Measurements from ENCODE around the gene UNK. TPM values are rescaled to one million over a fixed set of nuclear protein-coding genes. Genes with fewer than 3 reads are reported as not detected.

Gene UNK
- total RNA-seq, 1 experiment from 2014 or later = 16.0 TPM

GRCh38 chr17:75824666-75825065, 40.1 kb downstream of the UNK start:
- Mint-ChIP-seq H3K4me3 (ENCODE audit: unreplicated experiment) (no peak overlapping the region), H3K27ac (ENCODE audit: low read depth, unreplicated experiment) (no peak overlapping the region), H3K4me1 (ENCODE audit: insufficient read depth, unreplicated experiment) (no peaks in the 10 kb centered on the region), H3K36me3 (ENCODE audit: insufficient read depth, unreplicated experiment) (peaks cover 10% of the 10 kb centered on the region), H3K27me3 (ENCODE audit: insufficient read depth, unreplicated experiment) (no peaks in the 10 kb centered on the region), H3K9me3 (ENCODE audit: unreplicated experiment) (no peaks in the 10 kb centered on the region)
- ChIA-PET POLR2A (interaction anchor here (1.3 to 1.7 kb wide), 2 partner anchors 16 to 45 kb away, joined by 5 to 8 read pairs; a partner anchor contains a TSS), CTCF (interaction anchor here (0.7 kb wide), 2 partner anchors 26 to 61 kb away, joined by 3 to 4 read pairs; no protein-coding TSS in a partner anchor)
- intact Hi-C loops (cut with micrococcal nuclease) = no loop called here
- no peak for TF ChIP-seq CTCF (IDR thresholded peaks at IDR 0.05; ENCODE audit: unreplicated experiment)
- DNase-seq (ENCODE audit: unreplicated experiment) = no peak
- no TSS peak for BruUV-seq (replicated peaks)

GRCh38 chr17:75825149-75825552, 40.5 kb downstream of the UNK start:
- BruUV-seq (replicated peaks) = no TSS peak
- Mint-ChIP-seq H3K4me1 (ENCODE audit: insufficient read depth, unreplicated experiment) (no peaks in the 10 kb centered on the region), H3K9me3 (ENCODE audit: unreplicated experiment) (no peaks in the 10 kb centered on the region), H3K27ac (ENCODE audit: low read depth, unreplicated experiment) (no peak overlapping the region), H3K27me3 (ENCODE audit: insufficient read depth, unreplicated experiment) (no peaks in the 10 kb centered on the region), H3K4me3 (ENCODE audit: unreplicated experiment) (no peak overlapping the region), H3K36me3 (ENCODE audit: insufficient read depth, unreplicated experiment) (peaks cover 5% of the 10 kb centered on the region)
- no peak for DNase-seq (ENCODE audit: unreplicated experiment)
- TF ChIP-seq CTCF (IDR thresholded peaks at IDR 0.05; ENCODE audit: unreplicated experiment) = no peak
- ChIA-PET CTCF (interaction anchor here (0.6 to 1.1 kb wide), 5 partner anchors 12 to 192 kb away, joined by 3 to 5 read pairs (median 3); partner anchors contain the start of gene SMIM5), POLR2A (interaction anchor here (0.7 to 1.7 kb wide), 4 partner anchors 10 to 47 kb away, joined by 3 to 8 read pairs (median 6); a partner anchor contains a TSS)
- intact Hi-C loops (cut with micrococcal nuclease) = no loop called here

DNA sequence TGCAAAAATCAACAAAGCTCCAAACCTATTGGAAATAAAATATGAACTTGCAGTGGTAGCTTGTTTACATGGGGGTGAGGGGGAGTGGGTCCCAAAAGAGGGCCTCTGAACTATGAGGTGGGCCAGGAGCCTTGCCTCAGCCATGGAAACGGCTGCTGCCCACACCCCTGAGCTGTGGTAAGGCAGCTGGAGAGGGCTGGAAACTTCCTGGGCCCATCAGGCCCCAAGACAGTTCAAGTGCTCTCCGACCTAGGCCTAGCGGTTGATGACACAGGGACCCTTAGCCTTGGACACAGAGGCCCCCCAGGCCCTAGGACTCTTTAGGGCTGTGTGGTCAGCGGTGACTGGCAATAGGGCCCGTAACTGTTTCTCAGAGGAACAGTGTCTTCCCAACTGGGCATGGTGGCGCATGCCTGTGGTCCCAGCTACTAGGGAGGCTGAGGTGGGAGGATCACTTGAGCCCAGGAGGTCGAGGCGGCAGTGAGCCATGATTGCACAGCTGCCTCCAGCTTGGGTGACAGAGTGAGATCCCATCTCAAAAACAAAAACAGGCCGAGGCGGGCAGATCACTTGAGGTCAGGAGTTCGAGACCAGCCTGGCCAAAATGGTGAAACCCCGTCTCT, 41.3 kb downstream of the UNK start:
- BruUV-seq (replicated peaks) = no TSS peak
- Mint-ChIP-seq H3K27ac (ENCODE audit: low read depth, unreplicated experiment) (no peak overlapping the region), H3K27me3 (ENCODE audit: insufficient read depth, unreplicated experiment) (no peaks in the 10 kb centered on the region), H3K4me3 (ENCODE audit: unreplicated experiment) (no peak overlapping the region), H3K36me3 (ENCODE audit: insufficient read depth, unreplicated experiment) (no peaks in the 10 kb centered on the region), H3K4me1 (ENCODE audit: insufficient read depth, unreplicated experiment) (no peaks in the 10 kb centered on the region), H3K9me3 (ENCODE audit: unreplicated experiment) (no peaks in the 10 kb centered on the region)
- intact Hi-C loops (cut with micrococcal nuclease) = no loop called here
- DNase-seq (ENCODE audit: unreplicated experiment) = no peak
- POLR2A ChIA-PET = interaction anchor here (0.6 to 1.7 kb wide), 5 partner anchors 11 to 48 kb away, joined by 3 to 8 read pairs (median 5); a partner anchor contains a TSS
- CTCF ChIA-PET = interaction anchor here (0.6 to 1.1 kb wide), 3 partner anchors 13 to 193 kb away, joined by 3 to 5 read pairs (median 3); partner anchors contain the start of gene SMIM5
- no peak for TF ChIP-seq CTCF (IDR thresholded peaks at IDR 0.05; ENCODE audit: unreplicated experiment)

GRCh38 chr17:75826561-75827307, 42.1 kb downstream of the UNK start:
- H3K4me3 Mint-ChIP-seq (ENCODE audit: unreplicated experiment) = no peak overlapping the region
- POLR2A ChIA-PET = interaction anchor here (0.6 to 1.7 kb wide), 4 partner anchors 9 to 47 kb away, joined by 3 to 8 read pairs (median 6); a partner anchor contains a TSS
- CTCF ChIA-PET = interaction anchor here (0.6 to 0.9 kb wide), 3 partner anchors 31 to 52 kb away, joined by 3 read pairs; no protein-coding TSS in a partner anchor
- H3K27ac Mint-ChIP-seq (ENCODE audit: low read depth, unreplicated experiment) = no peak overlapping the region
- DNase-seq (ENCODE audit: unreplicated experiment) = no peak
- H3K36me3 Mint-ChIP-seq (ENCODE audit: insufficient read depth, unreplicated experiment) = no peaks in the 10 kb centered on the region
- H3K9me3 Mint-ChIP-seq (ENCODE audit: unreplicated experiment) = no peaks in the 10 kb centered on the region
- no TSS peak for BruUV-seq (replicated peaks)
- no peak for TF ChIP-seq CTCF (IDR thresholded peaks at IDR 0.05; ENCODE audit: unreplicated experiment)
- H3K27me3 Mint-ChIP-seq (ENCODE audit: insufficient read depth, unreplicated experiment) = no peaks in the 10 kb centered on the region
- intact Hi-C loops (cut with micrococcal nuclease) = no loop called here
- H3K4me1 Mint-ChIP-seq (ENCODE audit: insufficient read depth, unreplicated experiment) = no peaks in the 10 kb centered on the region
